HepG2 (cell line): ENCODE results near the gene HSPA1A. TPM values are rescaled to one million over a fixed set of nuclear protein-coding genes. Genes with fewer than 3 reads are reported as not detected.

Experiments
- BHLHE40 ChIP-seq: IDR thresholded peaks from 2 replicates; pipeline ENCODE4 v1.6.1; 2011; ENCODE audit warnings: low read length, improper control_type of control experiment
- CCDC6 ChIP-seq: sonication (generic); formaldehyde crosslinking; IDR thresholded peaks from 2 replicates; pipeline ENCODE4 v1.8.1; 2022; ENCODE audit warnings: mild to moderate bottlenecking, missing genetic modification reagents, moderate library complexity
- KDM4B ChIP-seq: sonication (generic); formaldehyde crosslinking; IDR thresholded peaks from 2 replicates; pipeline ENCODE4 v1.4.0; 2020; ENCODE audit warnings: missing genetic modification reagents
- PAF1 ChIP-seq: IDR thresholded peaks from 2 replicates; pipeline ENCODE4 v1.6.1; 2016; ENCODE audit warnings: missing genetic modification reagents, missing compliant biosample characterization
- SATB2 ChIP-seq: sonication (generic); formaldehyde crosslinking; IDR thresholded peaks from 2 replicates; pipeline ENCODE4 v1.5.0; 2020; ENCODE audit warnings: missing genetic modification reagents
- SP5 ChIP-seq: IDR thresholded peaks from 2 replicates; pipeline ENCODE4 v1.6.1; 2016; ENCODE audit warnings: low read depth, borderline replicate concordance
- ZFAT ChIP-seq: sonication (generic); formaldehyde crosslinking; conservative IDR thresholded peaks from 2 replicates; pipeline ENCODE4 v1.8.1; 2023; ENCODE audit warnings: missing genetic modification reagents, inconsistent platforms
- ZNF549 ChIP-seq: sonication (generic); formaldehyde crosslinking; IDR thresholded peaks from 2 replicates; pipeline ENCODE4 v1.5.0; 2020; ENCODE audit warnings: missing genetic modification reagents
- ZNF644 ChIP-seq: IDR thresholded peaks from 2 replicates; pipeline ENCODE4 v1.6.1; 2016; ENCODE audit warnings: low read depth
- polyA plus RNA-seq, 8 experiments: library from polyadenylated mRNA; depleted of rRNA in 3 of 8; stranded (reverse) in 7 of 8; unstranded in 1 of 8; fragments of >200 nt; fragmentation: Illumina TruSeq in 4 of 8; extraction: Trizol in 4 of 8; gene quantifications; 2 replicates each; pipeline versions ENCODE4 v1.2.1 to v1.2.3, GENCODE V29; 2011 to 2016; ENCODE audit warnings: low read depth in 4 of 8, missing spikeins in 1 of 8, mixed read lengths in 1 of 8; ENCODE audit not compliant: insufficient read depth in 1 of 8
- total RNA-seq, 5 experiments: library from RNA; depleted of rRNA; stranded (reverse); fragments of >200 nt; fragmentation: Illumina TruSeq; extraction: Trizol; gene quantifications; 2 replicates each; pipeline ENCODE4 v1.2.3, GENCODE V29; 2016; ENCODE audit warnings: low read depth in 1 of 5
- TF ChIP-seq, protein P1 (sequence below): sonication (generic); formaldehyde crosslinking; IDR thresholded peaks from 2 replicates; pipeline ENCODE4 v1.5.0; 2020; ENCODE audit warnings: mild to moderate bottlenecking, missing genetic modification reagents, borderline replicate concordance
- TF ChIP-seq, protein P2 (sequence below): sonication (generic); formaldehyde crosslinking; IDR thresholded peaks from 2 replicates; pipeline ENCODE4; 2020; ENCODE audit warnings: missing genetic modification reagents, mild to moderate bottlenecking, borderline replicate concordance
- TF ChIP-seq, protein P3 (sequence below): sonication (generic); formaldehyde crosslinking; IDR thresholded peaks from 2 replicates; pipeline ENCODE4 v1.8.1; 2023; ENCODE audit warnings: mild to moderate bottlenecking, moderate library complexity, missing genetic modification reagents
- TF ChIP-seq, protein P4 (sequence below), 2 experiments: sonication (generic) in 1 of 2; formaldehyde crosslinking in 1 of 2; IDR thresholded peaks; 2 replicates each; pipeline versions ENCODE4 v1.6.1 to v1.9.0; 2014 to 2022; ENCODE audit warnings: antibody characterized with exemption in 1 of 2, borderline replicate concordance in 1 of 2, inconsistent platforms in 1 of 2, low read depth in 1 of 2, missing genetic modification reagents in 1 of 2
- TF ChIP-seq, protein P5 (sequence below): sonication (generic); formaldehyde crosslinking; IDR thresholded peaks from 2 replicates; pipeline ENCODE4 v1.8.0; 2022; ENCODE audit warnings: missing genetic modification reagents, mild to moderate bottlenecking, borderline replicate concordance

The HSPA1A gene
- total and polyA plus RNA-seq, 2 of the 13 experiments (the other 11 are each of a cell fraction or from before 2014, with no cell fraction given), result 44.5 to 85.0 TPM

DNA sequence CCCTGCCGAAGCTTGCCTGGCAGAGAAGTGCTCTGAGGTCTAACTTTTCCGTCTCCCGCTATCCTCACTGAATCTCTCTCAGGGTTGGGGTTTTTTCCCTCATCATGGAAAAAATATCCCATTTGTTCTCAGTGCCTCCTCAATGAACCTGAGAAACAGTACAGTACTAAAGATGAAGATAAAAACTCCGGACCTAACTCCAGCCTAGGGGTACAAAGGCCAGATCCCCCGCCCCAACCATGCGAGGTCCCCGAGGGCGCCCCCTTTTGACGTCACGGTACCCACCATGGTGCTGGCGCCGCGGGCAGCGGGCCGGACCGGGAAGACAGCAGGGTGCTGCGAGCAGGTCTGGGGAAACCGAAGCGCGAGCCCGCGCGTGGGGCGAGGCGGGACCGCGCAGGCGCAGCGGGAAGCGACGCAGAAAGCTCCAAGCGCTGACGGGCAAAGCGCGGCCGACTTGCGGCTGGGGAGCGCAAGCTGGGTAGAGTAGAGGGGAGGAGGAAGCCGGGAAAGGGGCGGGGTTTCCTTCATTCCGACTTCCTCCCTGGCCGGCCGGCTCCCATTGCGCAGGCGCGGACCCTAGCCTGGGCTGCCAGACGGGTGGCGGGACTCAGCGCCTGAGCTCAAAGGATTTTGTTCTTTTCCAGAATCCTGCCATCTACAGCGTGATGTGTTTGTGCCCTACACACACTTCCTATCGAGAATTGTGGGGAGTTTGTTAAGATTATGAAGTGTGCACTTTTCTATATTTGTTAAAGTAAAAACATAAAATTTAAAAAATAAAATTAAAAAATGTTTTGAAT is 8.7 kb upstream of the HSPA1A start, which contains the start of gene LSM2 (continued):
- TF ChIP-seq, protein P1, sequence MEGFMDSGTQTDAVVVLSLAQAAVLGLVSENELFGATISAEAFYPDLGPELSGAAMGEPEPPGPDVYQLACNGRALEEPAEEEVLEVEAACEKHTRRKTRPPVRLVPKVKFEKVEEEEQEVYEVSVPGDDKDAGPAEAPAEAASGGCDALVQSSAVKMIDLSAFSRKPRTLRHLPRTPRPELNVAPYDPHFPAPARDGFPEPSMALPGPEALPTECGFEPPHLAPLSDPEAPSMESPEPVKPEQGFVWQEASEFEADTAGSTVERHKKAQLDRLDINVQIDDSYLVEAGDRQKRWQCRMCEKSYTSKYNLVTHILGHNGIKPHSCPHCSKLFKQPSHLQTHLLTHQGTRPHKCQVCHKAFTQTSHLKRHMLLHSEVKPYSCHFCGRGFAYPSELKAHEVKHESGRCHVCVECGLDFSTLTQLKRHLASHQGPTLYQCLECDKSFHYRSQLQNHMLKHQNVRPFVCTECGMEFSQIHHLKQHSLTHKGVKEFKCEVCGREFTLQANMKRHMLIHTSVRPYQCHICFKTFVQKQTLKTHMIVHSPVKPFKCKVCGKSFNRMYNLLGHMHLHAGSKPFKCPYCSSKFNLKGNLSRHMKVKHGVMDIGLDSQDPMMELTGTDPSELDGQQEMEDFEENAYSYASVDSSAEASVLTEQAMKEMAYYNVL (CRISPR knock-in tag), result peak; percentile 80; the same call in 1 of the 2 replicates
- TF ChIP-seq PAF1 (CRISPR knock-in tag), result no peak
- TF ChIP-seq ZFAT, result no peak
- TF ChIP-seq SATB2 (CRISPR knock-in tag), result peak; percentile 75; the same call in 1 of the 2 replicates
- peak; percentile 95 for TF ChIP-seq CCDC6 (CRISPR knock-in tag)
- TF ChIP-seq, protein P2, sequence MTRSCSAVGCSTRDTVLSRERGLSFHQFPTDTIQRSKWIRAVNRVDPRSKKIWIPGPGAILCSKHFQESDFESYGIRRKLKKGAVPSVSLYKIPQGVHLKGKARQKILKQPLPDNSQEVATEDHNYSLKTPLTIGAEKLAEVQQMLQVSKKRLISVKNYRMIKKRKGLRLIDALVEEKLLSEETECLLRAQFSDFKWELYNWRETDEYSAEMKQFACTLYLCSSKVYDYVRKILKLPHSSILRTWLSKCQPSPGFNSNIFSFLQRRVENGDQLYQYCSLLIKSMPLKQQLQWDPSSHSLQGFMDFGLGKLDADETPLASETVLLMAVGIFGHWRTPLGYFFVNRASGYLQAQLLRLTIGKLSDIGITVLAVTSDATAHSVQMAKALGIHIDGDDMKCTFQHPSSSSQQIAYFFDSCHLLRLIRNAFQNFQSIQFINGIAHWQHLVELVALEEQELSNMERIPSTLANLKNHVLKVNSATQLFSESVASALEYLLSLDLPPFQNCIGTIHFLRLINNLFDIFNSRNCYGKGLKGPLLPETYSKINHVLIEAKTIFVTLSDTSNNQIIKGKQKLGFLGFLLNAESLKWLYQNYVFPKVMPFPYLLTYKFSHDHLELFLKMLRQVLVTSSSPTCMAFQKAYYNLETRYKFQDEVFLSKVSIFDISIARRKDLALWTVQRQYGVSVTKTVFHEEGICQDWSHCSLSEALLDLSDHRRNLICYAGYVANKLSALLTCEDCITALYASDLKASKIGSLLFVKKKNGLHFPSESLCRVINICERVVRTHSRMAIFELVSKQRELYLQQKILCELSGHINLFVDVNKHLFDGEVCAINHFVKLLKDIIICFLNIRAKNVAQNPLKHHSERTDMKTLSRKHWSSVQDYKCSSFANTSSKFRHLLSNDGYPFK (CRISPR knock-in tag), result peak; percentile 88
- TF ChIP-seq, protein P3, sequence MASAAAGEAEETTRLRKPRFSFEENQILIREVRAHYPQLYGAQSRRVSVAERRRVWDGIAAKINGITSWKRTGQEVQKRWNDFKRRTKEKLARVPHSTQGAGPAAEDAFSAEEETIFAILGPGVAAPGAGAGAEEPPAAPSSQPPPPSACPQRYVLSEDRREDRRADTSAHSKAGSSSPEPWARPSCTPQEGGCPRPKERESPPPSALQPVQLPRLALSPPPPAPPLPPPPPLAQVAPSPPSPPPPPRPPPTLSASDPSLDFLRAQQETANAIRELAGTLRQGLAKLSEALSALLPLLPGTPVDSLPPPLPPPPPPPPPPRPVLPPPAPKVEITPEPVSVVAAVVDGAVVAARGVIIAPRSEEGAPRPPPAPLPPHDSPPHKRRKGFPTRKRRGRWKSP (CRISPR knock-in tag), result peak; percentile 99
- TF ChIP-seq KDM4B, result peak; percentile 47
- 0 out of 2 replicates have a peak, but pooled peaks have one; percentile 13 for TF ChIP-seq ZNF644 (CRISPR knock-in tag)
- TF ChIP-seq, protein P4, sequence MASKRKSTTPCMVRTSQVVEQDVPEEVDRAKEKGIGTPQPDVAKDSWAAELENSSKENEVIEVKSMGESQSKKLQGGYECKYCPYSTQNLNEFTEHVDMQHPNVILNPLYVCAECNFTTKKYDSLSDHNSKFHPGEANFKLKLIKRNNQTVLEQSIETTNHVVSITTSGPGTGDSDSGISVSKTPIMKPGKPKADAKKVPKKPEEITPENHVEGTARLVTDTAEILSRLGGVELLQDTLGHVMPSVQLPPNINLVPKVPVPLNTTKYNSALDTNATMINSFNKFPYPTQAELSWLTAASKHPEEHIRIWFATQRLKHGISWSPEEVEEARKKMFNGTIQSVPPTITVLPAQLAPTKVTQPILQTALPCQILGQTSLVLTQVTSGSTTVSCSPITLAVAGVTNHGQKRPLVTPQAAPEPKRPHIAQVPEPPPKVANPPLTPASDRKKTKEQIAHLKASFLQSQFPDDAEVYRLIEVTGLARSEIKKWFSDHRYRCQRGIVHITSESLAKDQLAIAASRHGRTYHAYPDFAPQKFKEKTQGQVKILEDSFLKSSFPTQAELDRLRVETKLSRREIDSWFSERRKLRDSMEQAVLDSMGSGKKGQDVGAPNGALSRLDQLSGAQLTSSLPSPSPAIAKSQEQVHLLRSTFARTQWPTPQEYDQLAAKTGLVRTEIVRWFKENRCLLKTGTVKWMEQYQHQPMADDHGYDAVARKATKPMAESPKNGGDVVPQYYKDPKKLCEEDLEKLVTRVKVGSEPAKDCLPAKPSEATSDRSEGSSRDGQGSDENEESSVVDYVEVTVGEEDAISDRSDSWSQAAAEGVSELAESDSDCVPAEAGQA (IDR thresholded peaks at IDR 0.05; ENCODE audit: low read depth), result peak; percentile 83
- TF ChIP-seq, protein P4 (CRISPR knock-in tag; IDR thresholded peaks at IDR 0.05; ENCODE audit: borderline replicate concordance), result peak; percentile 64; the same call in 1 of the 2 replicates
- TF ChIP-seq ZNF549, result no peak
- TF ChIP-seq, protein P5, sequence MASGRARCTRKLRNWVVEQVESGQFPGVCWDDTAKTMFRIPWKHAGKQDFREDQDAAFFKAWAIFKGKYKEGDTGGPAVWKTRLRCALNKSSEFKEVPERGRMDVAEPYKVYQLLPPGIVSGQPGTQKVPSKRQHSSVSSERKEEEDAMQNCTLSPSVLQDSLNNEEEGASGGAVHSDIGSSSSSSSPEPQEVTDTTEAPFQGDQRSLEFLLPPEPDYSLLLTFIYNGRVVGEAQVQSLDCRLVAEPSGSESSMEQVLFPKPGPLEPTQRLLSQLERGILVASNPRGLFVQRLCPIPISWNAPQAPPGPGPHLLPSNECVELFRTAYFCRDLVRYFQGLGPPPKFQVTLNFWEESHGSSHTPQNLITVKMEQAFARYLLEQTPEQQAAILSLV, result peak; percentile 97
- TF ChIP-seq SP5 (CRISPR knock-in tag), result peak; percentile 68; the same call in 1 of the 2 replicates
- TF ChIP-seq BHLHE40, result no peak
